Panc1 (cell line): Measurements from ENCODE around the gene CHID1. TPM values are rescaled to one million over a fixed set of nuclear protein-coding genes. Genes with fewer than 3 reads are reported as not detected.

Source experiments
- ATAC-seq: fragments of 200-7000 bp; cut with Tn5 transposase; 2 replicates; pipeline ENCODE4 v1.9.1; 2020; ENCODE audit warnings: mild to moderate bottlenecking, moderate library complexity
- BruUV-seq: library from RNA; stranded (reverse); fragments of 400-500 nt; replicated peaks from 2 replicates; lab custom pipeline; 2021; lab: Mats Ljungman, UMichigan
- CTCF ChIA-PET: fragments of 300-600 bp; sonication (Branson Sonifier 250); formaldehyde crosslinking; loops from one replicate; lab custom pipeline; 2022; ENCODE audit warnings: antibody characterized with exemption; lab: Charles Lee
- POLR2A ChIA-PET: fragments of 300-600 bp; sonication (Branson Sonifier 250); formaldehyde crosslinking; loops from one replicate; lab custom pipeline; 2022; ENCODE audit warnings: antibody characterized with exemption; lab: Charles Lee
- DNase-seq: peaks from one replicate; pipeline ENCODE4 v3.0.0-alpha.2; 2010; ENCODE audit warnings: low read depth, low spot score
- H3K27ac ChIP-seq: 2 replicates; pipeline ENCODE4 v1.5.1; 2011; ENCODE audit warnings: mild to moderate bottlenecking, low read length, inconsistent platforms
- H3K27me3 ChIP-seq: fragments of 200-500 bp; sonication (Bioruptor generic); 2 replicates; pipeline ENCODE4 v1.6.0; 2014; ENCODE audit warnings: low read length, inconsistent platforms; ENCODE audit not compliant: control insufficient read depth, insufficient read depth
- H3K36me3 ChIP-seq: fragments of 200-500 bp; sonication (Bioruptor generic); 2 replicates; pipeline ENCODE4 v1.5.1; 2014; ENCODE audit warnings: inconsistent platforms, mild to moderate bottlenecking, low read length, moderate library complexity; ENCODE audit not compliant: control insufficient read depth, insufficient read depth
- H3K4me1 ChIP-seq: 2 replicates; pipeline ENCODE4 v1.5.1; 2011; ENCODE audit warnings: inconsistent platforms, mild to moderate bottlenecking, low read length, moderate library complexity; ENCODE audit not compliant: control insufficient read depth, insufficient read depth
- H3K4me3 ChIP-seq, 2 experiments: 2 replicates each; pipeline ENCODE4 v1.5.1; 2011 to 2012; ENCODE audit warnings: low read depth in 2 of 2, low read length in 2 of 2, mild to moderate bottlenecking in 2 of 2, inconsistent platforms in 1 of 2, moderate library complexity in 1 of 2
- H3K9me3 ChIP-seq: fragments of 200-500 bp; sonication (Bioruptor generic); 2 replicates; pipeline ENCODE4 v1.5.1; 2014; ENCODE audit warnings: low read depth, mild to moderate bottlenecking, inconsistent platforms, low read length, moderate library complexity; ENCODE audit not compliant: control insufficient read depth, insufficient read depth
- CTCF ChIP-seq: fragments of 450-650 bp; IDR thresholded peaks from 2 replicates; pipeline ENCODE4 v1.5.1; 2017; ENCODE audit warnings: mild to moderate bottlenecking
- POLR2AphosphoS5 ChIP-seq: IDR thresholded peaks from 2 replicates; pipeline ENCODE4 v1.6.1; 2012; ENCODE audit warnings: mild to moderate bottlenecking, low read depth, low read length, moderate library complexity
- REST ChIP-seq, 2 experiments: IDR thresholded peaks; 2 replicates each; pipeline ENCODE4 v1.6.1; 2011 to 2012; ENCODE audit warnings: low read depth in 2 of 2, control low read depth in 1 of 2, low read length in 1 of 2, mild to moderate bottlenecking in 1 of 2, moderate library complexity in 1 of 2; ENCODE audit not compliant: insufficient read depth in 1 of 2
- SIN3A ChIP-seq: IDR thresholded peaks from 2 replicates; pipeline ENCODE4 v1.6.1; 2012; ENCODE audit warnings: low read depth, mild to moderate bottlenecking, low read length, moderate library complexity, borderline replicate concordance; ENCODE audit not compliant: insufficient read depth
- TCF7L2 ChIP-seq: IDR thresholded peaks from 2 replicates; pipeline ENCODE4 v1.6.1; 2011; ENCODE audit warnings: mild to moderate bottlenecking, low read depth, low read length, inconsistent platforms
- in situ Hi-C: cut with HindIII; loops from 2 replicates; pipeline ENCODE4 v1.10.0; 2016; ENCODE audit warnings: low sequenced_read_pairs, low pct_unique_long_range_greater_than_20kb
- intact Hi-C: fragments of 100-400 bp; cut with micrococcal nuclease; formaldehyde crosslinking; loops from one replicate; pipeline ENCODE4 v1.10.0; 2022; ENCODE audit not compliant: unreplicated experiment
- total RNA-seq: library from RNA; stranded (reverse); gene quantifications from one replicate; pipeline ENCODE4 v1.2.1, GENCODE V29; 2021; ENCODE audit not compliant: unreplicated experiment

Gene CHID1
- total RNA-seq, 1 experiment from 2014 or later, result 224 TPM

DNA sequence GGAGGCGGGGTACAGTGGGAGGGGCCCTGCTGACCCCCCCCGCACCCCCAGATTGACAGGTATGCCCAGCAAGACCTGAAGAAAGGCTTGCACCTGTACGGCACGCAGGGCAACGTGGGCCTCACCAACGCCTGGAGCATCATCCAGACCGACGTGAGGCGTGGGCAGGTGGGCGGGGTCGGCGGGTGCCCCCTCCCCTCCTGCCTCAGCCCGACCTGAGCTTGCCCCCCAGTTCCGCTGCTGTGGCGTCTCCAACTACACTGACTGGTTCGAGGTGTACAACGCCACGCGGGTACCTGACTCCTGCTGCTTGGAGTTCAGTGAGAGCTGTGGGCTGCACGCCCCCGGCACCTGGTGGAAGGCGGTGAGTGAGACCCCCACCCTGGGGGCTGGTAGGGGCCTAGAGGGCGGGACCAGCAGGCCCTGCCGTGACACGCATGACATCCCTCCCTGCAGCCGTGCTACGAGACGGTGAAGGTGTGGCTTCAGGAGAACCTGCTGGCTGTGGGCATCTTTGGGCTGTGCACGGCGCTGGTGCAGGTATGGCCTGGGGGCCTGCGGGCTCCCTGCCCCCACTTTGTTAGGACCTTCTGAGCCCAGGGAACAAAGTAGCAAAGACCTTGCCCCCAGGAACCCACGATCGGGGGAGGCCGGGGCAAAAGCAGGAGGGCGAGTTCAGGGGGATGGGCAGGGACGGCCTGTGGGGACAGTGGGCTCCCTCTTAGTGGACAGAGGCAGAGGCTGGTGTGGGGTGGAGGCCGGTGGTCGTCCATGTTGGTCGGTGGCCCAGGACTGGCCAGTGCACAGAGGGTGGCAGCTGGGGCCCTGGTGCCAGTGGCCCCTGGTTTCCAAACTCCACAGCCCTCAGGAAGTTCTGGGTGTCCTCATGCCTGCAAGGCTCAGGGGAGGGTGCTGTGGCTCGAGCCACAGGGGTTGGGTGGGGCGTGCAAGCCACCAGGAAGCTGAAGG is 44.9 kb downstream of the CHID1 start:
- ChIA-PET POLR2A (interaction anchor here (0.7 to 1.0 kb wide), 3 partner anchors 20 to 578 kb away, joined by 4 to 13 read pairs (median 6); no protein-coding TSS in a partner anchor), CTCF (no interaction called here)
- Histone ChIP-seq H3K9me3 (no peaks in the 10 kb centered on the region), H3K4me3 (no peak overlapping the region), H3K36me3 (no peaks in the 10 kb centered on the region), H3K27ac (peak overlapping the region; percentile 21; the same call in 1 of the 2 replicates), H3K27me3 (no peaks in the 10 kb centered on the region), H3K4me1 (peaks cover 66% of the 10 kb centered on the region)
- ATAC-seq (peak; percentile 4), DNase-seq (no peak)
- intact Hi-C loops, result no loop called here
- BruUV-seq, result no TSS peak
- in situ Hi-C loops, result no loop called here
- TF ChIP-seq TCF7L2 (no peak), SIN3A (no peak), POLR2AphosphoS5 (no peak; the same call in 1 of the 2 replicates), CTCF (no peak), REST (IDR thresholded peaks at IDR 0.05; ENCODE audit: insufficient read depth in 1 of 2, low read depth in 2 of 2, low read length in 1 of 2) (no peak)

- intact Hi-C loops, result no loop called here
- BruUV-seq, result no TSS peak
- Histone ChIP-seq H3K27me3 (no peaks in the 10 kb centered on the region), H3K4me1 (peaks cover 75% of the 10 kb centered on the region), H3K9me3 (no peaks in the 10 kb centered on the region), H3K36me3 (no peaks in the 10 kb centered on the region), H3K27ac (peak overlapping the region; percentile 1; the same call in 1 of the 2 replicates), H3K4me3 (no peak overlapping the region)
- POLR2A ChIA-PET, result no interaction called here
- DNase-seq (no peak), ATAC-seq (no peak)
- in situ Hi-C loops, result no loop called here
- no peak for TF ChIP-seq REST (IDR thresholded peaks at IDR 0.05; ENCODE audit: insufficient read depth in 1 of 2, low read depth in 2 of 2, low read length in 1 of 2)
- TF ChIP-seq TCF7L2, result no peak
- TF ChIP-seq SIN3A, result no peak
- no peak for TF ChIP-seq POLR2AphosphoS5
- TF ChIP-seq CTCF, result no peak
- CTCF ChIA-PET, result no interaction called here
These were observed 45.7 kb downstream of the CHID1 start for GRCh38 chr11:864898-865297.
